D341Med (cell line): Measurements from ENCODE around the gene GPR50.

Experiments
- DNase-seq: peaks from one replicate; pipeline ENCODE4 v3.0.0; 2012; ENCODE audit warnings: low spot score

The GPR50 gene

GRCh38 chrX:151227627-151228026 lies 51.2 kb downstream of the GPR50 start:
- no peak for DNase-seq

GRCh38 chrX:151228935-151229334 lies 52.6 kb downstream of the GPR50 start:
- no peak for DNase-seq
